ENCODE results near the gene TEX55. TPM values are rescaled to one million over a fixed set of nuclear protein-coding genes. Genes with fewer than 3 reads are reported as not detected.

Gene TEX55
- total RNA-seq, 2 experiments from 2014 or later: not detected

Other genes with a start within 250 kb of the TEX55 start
- 1 to 10 TPM; 1.9 to 2.4 TPM for gene IGSF11, start 111.3 kb upstream of the TEX55 start, total RNA-seq
- gene UPK1B, start 27.4 kb downstream of the TEX55 start, total RNA-seq: not detected
- gene B4GALT4, start 94.7 kb downstream of the TEX55 start, total RNA-seq: 10 to 100 TPM; 13.8 to 16.3 TPM
- 1 to 10 TPM; 1.6 to 1.7 TPM for gene ARHGAP31, start 148.2 kb downstream of the TEX55 start, total RNA-seq